Lower lobe of right lung (tissue), 2 donors: ENCODE data around the gene ZFAND3. TPM values are rescaled to one million over a fixed set of nuclear protein-coding genes. Genes with fewer than 3 reads are reported as not detected.
A peak's percentile ranks its signal among the peaks of the same experiment; 100 is the strongest.

Source experiments
- ATAC-seq, 2 donors: fragments of 200-7000 bp; cut with Tn5 transposase; one replicate each; pipeline ENCODE4 v1.9.1; 2020 to 2022; ENCODE audit warnings: mild to moderate bottlenecking in 2 of 2, moderate library complexity in 2 of 2
- DNase-seq: peaks from one replicate; pipeline ENCODE4 v3.0.0-alpha.2; 2020
- H3K27ac ChIP-seq: fragments of 200-600 bp; one replicate; pipeline ENCODE4 v1.8.0; 2022
- H3K27me3 ChIP-seq: fragments of 200-600 bp; one replicate; pipeline ENCODE4 v1.8.0; 2022; ENCODE audit warnings: low read depth
- H3K36me3 ChIP-seq: fragments of 200-600 bp; one replicate; pipeline ENCODE4 v1.8.0; 2022; ENCODE audit warnings: mild to moderate bottlenecking
- H3K4me1 ChIP-seq: fragments of 200-600 bp; one replicate; pipeline ENCODE4 v1.8.0; 2022
- H3K4me3 ChIP-seq: fragments of 200-600 bp; one replicate; pipeline ENCODE4 v1.8.0; 2022; ENCODE audit warnings: mild to moderate bottlenecking
- H3K9me3 ChIP-seq: fragments of 200-600 bp; one replicate; pipeline ENCODE4 v1.8.0; 2022
- intact Hi-C: fragments of 100-400 bp; cut with DNase I; formaldehyde crosslinking; loops from one replicate; pipeline ENCODE4 v1.11.0; 2022
- total RNA-seq: library from RNA; stranded (reverse); fragmentation: NEBNext Ultra II Directional; extraction: Animal tissue kit (Norgen Biotek cat#: 25700); gene quantifications from one replicate; pipeline ENCODE4 v1.2.1, GENCODE V29; 2021
- TF ChIP-seq, protein P1 (sequence below): fragments of 200-600 bp; IDR thresholded peaks from one replicate; pipeline ENCODE4 v1.8.0; 2022; ENCODE audit warnings: antibody characterized with exemption, mild to moderate bottlenecking
- donor health status: DM: no; HTN: yes; CAD: no; lungs with severe emphysema.

ZFAND3 gene
- total RNA-seq, 1 donor from 2014 or later: 83.3 TPM

DNA sequence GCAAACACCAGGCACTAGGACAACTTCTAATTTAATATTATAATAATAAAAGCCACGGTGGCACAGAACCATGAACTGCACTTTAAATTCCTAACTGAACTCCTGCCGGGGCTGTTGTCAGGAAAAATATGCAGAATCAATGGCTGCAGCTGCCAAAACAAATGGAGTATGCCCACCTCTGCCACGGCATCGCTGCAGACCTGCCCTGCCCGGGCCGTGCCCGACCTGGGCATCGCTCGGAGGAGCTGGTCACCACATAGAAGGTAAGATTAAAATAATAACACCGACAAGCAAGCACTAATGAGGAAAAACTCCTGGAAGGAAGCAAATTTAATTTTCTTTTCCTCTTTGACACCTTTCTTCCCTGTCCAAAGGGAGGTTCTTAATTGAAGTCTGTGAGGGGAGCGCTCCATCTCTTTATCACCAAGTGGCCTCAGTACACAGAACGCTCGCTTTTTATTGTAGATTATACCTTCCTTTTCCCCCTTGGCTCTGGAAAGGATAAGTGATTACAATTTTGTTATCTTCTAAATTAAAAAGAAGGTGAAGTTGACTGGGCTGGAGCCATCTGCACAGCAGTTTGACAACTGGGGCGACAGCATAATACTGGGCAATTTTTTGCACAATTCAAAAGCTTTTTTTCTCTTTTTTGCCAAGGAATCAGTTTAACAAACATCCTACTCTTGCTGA is 351.3 kb downstream of the ZFAND3 start:
- TF ChIP-seq, protein P1, sequence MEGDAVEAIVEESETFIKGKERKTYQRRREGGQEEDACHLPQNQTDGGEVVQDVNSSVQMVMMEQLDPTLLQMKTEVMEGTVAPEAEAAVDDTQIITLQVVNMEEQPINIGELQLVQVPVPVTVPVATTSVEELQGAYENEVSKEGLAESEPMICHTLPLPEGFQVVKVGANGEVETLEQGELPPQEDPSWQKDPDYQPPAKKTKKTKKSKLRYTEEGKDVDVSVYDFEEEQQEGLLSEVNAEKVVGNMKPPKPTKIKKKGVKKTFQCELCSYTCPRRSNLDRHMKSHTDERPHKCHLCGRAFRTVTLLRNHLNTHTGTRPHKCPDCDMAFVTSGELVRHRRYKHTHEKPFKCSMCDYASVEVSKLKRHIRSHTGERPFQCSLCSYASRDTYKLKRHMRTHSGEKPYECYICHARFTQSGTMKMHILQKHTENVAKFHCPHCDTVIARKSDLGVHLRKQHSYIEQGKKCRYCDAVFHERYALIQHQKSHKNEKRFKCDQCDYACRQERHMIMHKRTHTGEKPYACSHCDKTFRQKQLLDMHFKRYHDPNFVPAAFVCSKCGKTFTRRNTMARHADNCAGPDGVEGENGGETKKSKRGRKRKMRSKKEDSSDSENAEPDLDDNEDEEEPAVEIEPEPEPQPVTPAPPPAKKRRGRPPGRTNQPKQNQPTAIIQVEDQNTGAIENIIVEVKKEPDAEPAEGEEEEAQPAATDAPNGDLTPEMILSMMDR: no peak
- no peaks in the 10 kb centered on the region for H3K27me3 ChIP-seq
- no peak for ATAC-seq
- no peaks in the 10 kb centered on the region for H3K4me1 ChIP-seq
- no peaks in the 10 kb centered on the region for H3K9me3 ChIP-seq
- no peak overlapping the region for H3K27ac ChIP-seq
- peaks cover 27% of the 10 kb centered on the region for H3K36me3 ChIP-seq
- peak; percentile 10 for DNase-seq
- no peak overlapping the region for H3K4me3 ChIP-seq
- intact Hi-C loops: no loop called here

DNA sequence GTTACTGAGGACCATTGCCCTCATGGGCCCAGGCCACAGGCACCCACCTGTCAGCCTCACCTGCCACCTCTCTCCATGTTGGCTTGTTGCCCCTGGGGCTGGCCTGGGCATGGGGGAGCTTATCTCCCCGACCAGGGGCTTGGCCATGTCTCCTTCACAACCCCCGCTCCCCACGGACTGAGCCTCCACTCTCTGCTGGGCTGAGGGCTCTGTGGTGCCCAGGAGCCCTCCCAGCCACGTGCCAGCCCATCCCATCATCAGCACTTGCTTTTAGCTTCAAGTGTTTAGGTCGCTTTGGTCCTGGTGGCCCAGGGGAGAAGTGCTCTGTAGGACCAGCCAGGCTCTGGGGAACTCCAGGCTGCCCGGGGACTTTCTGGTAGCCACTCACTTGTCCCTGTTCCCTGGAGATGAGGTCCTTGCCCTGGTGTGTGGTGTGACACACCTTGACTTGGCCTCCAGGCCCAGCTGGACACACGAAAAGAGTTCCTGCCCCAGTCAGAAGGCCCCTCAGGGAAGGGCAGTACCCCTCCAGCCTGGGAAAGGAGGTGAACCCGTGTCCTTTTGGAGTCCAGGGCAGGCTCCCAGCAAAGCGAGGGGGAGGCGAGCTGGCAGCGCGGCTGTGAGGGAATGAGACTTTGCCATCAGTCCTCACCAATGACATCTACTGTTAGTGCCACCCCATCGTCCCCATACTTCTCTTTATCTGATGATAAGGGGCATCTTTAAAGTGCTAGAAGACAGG is 352.6 kb downstream of the ZFAND3 start:
- DNase-seq (peak; percentile 32), ATAC-seq (no peak)
- no peaks in the 10 kb centered on the region for H3K27me3 ChIP-seq
- TF ChIP-seq, protein P1: no peak
- intact Hi-C loops: no loop called here
- H3K9me3 ChIP-seq: no peaks in the 10 kb centered on the region
- no peaks in the 10 kb centered on the region for H3K4me1 ChIP-seq
- H3K36me3 ChIP-seq: peaks cover 35% of the 10 kb centered on the region
- no peak overlapping the region for H3K27ac ChIP-seq
- H3K4me3 ChIP-seq: no peak overlapping the region

DNA sequence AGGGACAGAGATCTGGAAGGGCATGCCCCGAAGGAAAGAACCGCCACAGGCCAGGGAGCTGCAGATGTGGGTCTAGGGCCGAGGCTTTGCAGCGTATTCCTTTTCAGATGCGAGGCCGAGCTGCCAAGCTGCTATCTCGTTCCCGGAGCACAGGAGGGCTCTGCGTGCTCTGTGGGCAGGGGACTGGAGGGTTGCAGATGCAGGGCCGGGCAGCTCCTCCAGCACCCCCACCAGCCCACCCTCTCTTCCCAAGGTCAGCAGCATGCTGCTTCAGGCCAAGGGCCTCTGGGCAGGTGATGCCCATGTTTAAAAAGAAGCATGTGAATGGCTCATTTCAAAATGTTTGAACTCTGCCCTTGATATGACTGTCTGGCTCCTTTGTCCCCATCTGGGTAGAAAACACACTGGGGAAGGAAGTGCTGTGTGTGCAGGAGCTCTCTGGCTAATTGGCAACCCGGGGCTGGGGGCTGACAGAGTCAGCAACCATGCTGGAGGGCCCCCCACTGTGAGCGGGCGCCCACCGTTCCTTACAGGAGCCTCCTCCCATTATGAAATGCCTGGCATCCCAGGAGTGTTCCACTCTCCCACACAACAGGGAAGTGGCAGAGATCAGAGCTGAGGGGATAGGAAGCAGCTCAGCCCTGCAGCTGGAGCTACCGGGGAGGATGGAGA is 353.3 kb downstream of the ZFAND3 start:
- TF ChIP-seq, protein P1: no peak
- no peak for ATAC-seq
- H3K27me3 ChIP-seq: no peaks in the 10 kb centered on the region
- H3K4me1 ChIP-seq: no peaks in the 10 kb centered on the region
- no peak overlapping the region for H3K27ac ChIP-seq
- no peaks in the 10 kb centered on the region for H3K9me3 ChIP-seq
- peaks cover 35% of the 10 kb centered on the region for H3K36me3 ChIP-seq
- H3K4me3 ChIP-seq: no peak overlapping the region
- intact Hi-C loops: no loop called here
- DNase-seq: peak; percentile 28

DNA sequence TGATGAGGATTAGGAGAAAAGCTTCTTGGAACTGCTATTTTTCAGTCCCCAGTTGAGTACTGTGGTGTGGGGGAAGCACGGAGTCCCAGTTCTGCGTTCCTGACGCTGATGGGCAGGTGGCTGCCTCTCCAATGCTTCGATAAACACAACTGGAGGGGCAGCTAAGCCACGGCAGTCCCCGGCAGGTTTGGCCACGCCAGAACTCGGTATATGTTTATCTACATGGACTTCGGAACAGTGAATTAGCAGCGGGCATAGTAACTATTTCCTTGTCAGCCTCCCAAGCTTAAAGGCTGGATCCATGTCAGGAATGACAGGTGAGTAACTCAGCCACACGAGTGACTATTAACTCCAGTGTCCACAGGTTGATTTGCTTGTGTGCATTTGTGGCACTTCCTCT is 354.4 kb downstream of the ZFAND3 start:
- H3K27me3 ChIP-seq: no peaks in the 10 kb centered on the region
- no peak overlapping the region for H3K27ac ChIP-seq
- no peaks in the 10 kb centered on the region for H3K4me1 ChIP-seq
- peaks cover 35% of the 10 kb centered on the region for H3K36me3 ChIP-seq
- no peak overlapping the region for H3K4me3 ChIP-seq
- ATAC-seq (no peak), DNase-seq (no peak)
- TF ChIP-seq, protein P1: no peak
- H3K9me3 ChIP-seq: no peaks in the 10 kb centered on the region
- intact Hi-C loops: no loop called here

DNA sequence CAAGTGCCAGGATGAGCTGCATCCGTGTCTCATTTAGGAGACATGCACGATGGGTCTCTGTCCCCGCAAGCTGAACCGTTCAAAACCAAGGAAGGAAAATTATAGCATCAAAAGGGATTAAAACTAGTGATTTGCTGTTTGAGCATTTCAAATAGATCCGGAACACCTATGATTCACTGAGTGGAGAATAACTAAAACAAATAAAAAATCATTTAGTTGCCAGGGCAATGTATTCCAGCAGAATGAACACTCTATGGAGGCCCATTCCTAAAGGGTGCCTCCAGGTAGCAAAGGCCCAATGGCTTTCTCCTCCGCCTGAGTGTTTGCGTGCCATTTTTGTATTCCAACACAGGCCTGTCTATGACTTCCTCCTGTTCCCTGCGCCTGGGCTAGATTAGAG is 354.8 kb downstream of the ZFAND3 start:
- no peaks in the 10 kb centered on the region for H3K4me1 ChIP-seq
- no peak overlapping the region for H3K27ac ChIP-seq
- peaks cover 35% of the 10 kb centered on the region for H3K36me3 ChIP-seq
- intact Hi-C loops: no loop called here
- no peaks in the 10 kb centered on the region for H3K9me3 ChIP-seq
- no peak for DNase-seq
- no peaks in the 10 kb centered on the region for H3K27me3 ChIP-seq
- no peak for ATAC-seq
- TF ChIP-seq, protein P1: no peak
- H3K4me3 ChIP-seq: no peak overlapping the region
